Measurements from ENCODE around the gene GRIK3.

Gene GRIK3

DNA sequence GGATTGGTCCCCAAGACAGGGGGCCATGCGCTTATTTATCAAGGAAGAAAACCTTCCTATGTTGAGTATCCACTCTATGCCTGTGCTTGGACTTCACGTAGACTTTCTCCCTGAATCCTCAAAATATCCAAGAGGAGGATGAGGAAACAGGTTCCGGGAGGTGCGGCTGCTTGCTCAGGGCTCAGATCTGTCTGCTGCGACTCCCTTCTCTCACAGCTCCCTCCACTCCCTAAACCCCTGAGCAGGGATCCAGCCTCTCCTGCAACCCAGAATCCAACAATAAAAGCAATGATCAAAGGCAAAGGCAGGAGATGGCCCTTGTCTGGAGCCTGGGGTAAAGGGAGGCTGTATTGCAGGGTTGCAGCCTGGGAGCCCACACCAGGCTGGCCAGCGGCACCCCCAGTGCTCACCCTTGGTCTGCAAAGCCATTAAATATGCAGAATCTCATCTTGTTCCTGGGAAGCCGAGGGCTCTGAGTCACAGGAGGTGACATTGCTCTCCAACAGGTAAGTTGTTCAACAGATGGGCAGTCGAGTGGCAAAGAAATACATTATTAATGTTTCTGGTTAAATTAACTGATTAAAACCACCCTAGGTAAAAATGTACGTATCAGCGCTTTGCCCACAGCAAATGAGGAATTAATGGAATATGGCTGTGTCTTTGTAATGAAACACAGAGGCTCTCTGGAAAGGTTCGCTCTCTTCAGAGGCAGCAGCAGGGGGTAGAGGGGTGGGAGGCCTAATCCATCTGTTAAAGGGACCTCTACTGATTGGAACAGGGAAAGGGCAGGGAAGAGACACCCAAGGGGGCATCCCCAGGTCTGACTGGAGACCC, 111.5 kb downstream of the GRIK3 start:
- Histone ChIP-seq H3K27ac (ENCODE audit: extremely low read depth, low read depth, low read length) (no peak overlapping the region), H3K9me3 (ENCODE audit: control insufficient read depth, insufficient read depth, low read depth, low read length) (no peaks in the 10 kb centered on the region), H3K4me1 (ENCODE audit: control insufficient read depth, insufficient read depth, low read length) (no peaks in the 10 kb centered on the region), H3K4me3 (ENCODE audit: low read depth, low read length) (no peak overlapping the region), H3K36me3 (ENCODE audit: control insufficient read depth in 2 of 2, insufficient read depth in 1 of 2, low read length in 2 of 2) (no peaks in the 10 kb centered on the region)
- TF ChIP-seq SCRT2 (tag by site-specific recombination; IDR thresholded peaks at IDR 0.05) (peak; percentile 26; the same call in 1 of the 2 replicates), KLF8 (tag by site-specific recombination; IDR thresholded peaks at IDR 0.05) (no peak), ZNF623 (tag by site-specific recombination; IDR thresholded peaks at IDR 0.05) (no peak)
- ChIA-PET CTCF (no interaction called here), POLR2A (no interaction called here)

DNA sequence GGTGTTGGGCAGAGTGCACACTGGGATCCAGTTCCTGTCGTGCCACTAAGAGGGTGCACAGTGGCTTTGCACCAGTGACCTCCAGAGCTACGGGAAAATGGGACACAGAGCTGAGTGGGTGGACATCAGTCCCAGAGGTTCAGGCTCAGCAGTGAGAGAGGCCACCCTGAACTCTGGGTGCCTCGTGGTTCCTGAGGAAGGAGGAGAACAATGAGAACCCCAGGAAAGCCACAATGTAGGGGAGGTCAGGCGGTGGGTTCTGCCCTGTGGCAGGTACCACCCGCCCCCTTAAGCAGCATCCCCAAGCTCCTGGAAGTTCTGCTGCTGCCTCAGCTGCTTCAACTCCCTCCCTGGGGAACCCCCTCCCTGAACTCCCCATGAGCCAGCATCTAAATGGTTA, 112.2 kb downstream of the GRIK3 start:
- no peak for TF ChIP-seq ZSCAN23 (tag by site-specific recombination; IDR thresholded peaks at IDR 0.05)
- TF ChIP-seq, protein P1, sequence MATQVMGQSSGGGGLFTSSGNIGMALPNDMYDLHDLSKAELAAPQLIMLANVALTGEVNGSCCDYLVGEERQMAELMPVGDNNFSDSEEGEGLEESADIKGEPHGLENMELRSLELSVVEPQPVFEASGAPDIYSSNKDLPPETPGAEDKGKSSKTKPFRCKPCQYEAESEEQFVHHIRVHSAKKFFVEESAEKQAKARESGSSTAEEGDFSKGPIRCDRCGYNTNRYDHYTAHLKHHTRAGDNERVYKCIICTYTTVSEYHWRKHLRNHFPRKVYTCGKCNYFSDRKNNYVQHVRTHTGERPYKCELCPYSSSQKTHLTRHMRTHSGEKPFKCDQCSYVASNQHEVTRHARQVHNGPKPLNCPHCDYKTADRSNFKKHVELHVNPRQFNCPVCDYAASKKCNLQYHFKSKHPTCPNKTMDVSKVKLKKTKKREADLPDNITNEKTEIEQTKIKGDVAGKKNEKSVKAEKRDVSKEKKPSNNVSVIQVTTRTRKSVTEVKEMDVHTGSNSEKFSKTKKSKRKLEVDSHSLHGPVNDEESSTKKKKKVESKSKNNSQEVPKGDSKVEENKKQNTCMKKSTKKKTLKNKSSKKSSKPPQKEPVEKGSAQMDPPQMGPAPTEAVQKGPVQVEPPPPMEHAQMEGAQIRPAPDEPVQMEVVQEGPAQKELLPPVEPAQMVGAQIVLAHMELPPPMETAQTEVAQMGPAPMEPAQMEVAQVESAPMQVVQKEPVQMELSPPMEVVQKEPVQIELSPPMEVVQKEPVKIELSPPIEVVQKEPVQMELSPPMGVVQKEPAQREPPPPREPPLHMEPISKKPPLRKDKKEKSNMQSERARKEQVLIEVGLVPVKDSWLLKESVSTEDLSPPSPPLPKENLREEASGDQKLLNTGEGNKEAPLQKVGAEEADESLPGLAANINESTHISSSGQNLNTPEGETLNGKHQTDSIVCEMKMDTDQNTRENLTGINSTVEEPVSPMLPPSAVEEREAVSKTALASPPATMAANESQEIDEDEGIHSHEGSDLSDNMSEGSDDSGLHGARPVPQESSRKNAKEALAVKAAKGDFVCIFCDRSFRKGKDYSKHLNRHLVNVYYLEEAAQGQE (tag by site-specific recombination; IDR thresholded peaks at IDR 0.05): no peak
- TF ChIP-seq TRIM28 (IDR thresholded peaks at IDR 0.05; ENCODE audit: borderline replicate concordance, low read length): no peak
- Histone ChIP-seq H3K36me3 (ENCODE audit: control insufficient read depth in 2 of 2, insufficient read depth in 1 of 2, low read length in 2 of 2) (no peaks in the 10 kb centered on the region), H3K27ac (ENCODE audit: extremely low read depth, low read depth, low read length) (no peak overlapping the region), H3K9me3 (ENCODE audit: control insufficient read depth, insufficient read depth, low read depth, low read length) (no peaks in the 10 kb centered on the region), H3K4me3 (ENCODE audit: low read depth, low read length) (no peak overlapping the region), H3K4me1 (ENCODE audit: control insufficient read depth, insufficient read depth, low read length) (no peaks in the 10 kb centered on the region)
- ChIA-PET POLR2A (no interaction called here), CTCF (no interaction called here)

DNA sequence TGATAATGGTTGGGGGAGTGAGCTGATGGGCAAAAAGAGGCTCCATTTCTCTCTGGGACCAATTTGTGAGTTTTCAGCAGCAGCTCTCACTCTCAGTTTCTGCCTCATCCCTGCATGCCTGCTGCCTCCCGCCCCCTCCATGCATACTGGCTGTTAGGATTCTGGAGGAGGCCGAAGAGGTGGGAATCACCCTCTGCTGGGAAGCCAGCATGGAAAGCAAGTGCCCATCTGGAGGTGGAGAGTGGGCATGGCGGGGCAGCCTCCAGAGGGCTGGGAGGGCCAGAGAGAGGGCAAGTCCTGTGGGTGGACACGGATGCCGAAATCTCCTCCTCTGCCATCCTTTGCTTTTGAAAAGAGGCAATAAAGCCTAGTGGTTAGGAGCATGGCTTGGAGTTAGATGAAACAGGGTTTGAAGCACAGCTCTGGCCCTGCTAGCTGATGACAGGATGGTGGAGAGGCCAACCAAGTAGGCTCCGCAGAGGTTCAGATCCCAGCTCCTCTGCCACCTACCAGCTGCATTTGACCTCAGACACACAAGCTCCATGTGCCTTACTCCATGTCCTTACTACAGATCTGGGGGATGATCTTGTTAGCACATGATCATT, 113.4 kb downstream of the GRIK3 start:
- ChIA-PET POLR2A (no interaction called here), CTCF (interaction anchor here (0.6 kb wide), 1 partner anchor 542 kb away, joined by 6 read pairs; no protein-coding TSS in a partner anchor)

DNA sequence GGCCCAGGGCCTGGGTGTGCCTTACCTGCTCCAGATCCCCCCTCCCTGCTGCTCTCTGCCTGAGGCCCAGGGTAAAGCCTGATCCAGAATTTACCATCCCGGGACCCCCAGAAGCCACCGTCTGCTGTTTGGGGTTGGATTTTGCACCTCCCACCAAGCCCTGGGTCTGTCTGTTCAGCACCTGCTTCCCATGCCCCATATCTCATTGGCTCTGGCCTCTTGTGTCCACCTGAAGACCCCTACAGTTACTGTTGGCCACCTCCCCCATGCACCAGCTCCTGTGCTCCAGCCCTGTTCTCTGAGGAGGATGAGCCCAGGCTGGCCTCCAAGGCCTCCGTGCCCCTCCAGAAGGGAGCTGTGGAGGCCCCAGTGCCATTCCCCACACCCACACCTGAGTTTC, 113.9 kb downstream of the GRIK3 start:
- ChIA-PET POLR2A (no interaction called here), CTCF (interaction anchor here (0.7 kb wide), 1 partner anchor 367 kb away, joined by 3 read pairs; no protein-coding TSS in a partner anchor)
- Histone ChIP-seq H3K36me3 (ENCODE audit: control insufficient read depth in 2 of 2, insufficient read depth in 1 of 2, low read length in 2 of 2) (no peaks in the 10 kb centered on the region), H3K4me1 (ENCODE audit: control insufficient read depth, insufficient read depth, low read length) (no peaks in the 10 kb centered on the region), H3K9me3 (ENCODE audit: control insufficient read depth, insufficient read depth, low read depth, low read length) (no peaks in the 10 kb centered on the region), H3K4me3 (ENCODE audit: low read depth, low read length) (no peak overlapping the region), H3K27ac (ENCODE audit: extremely low read depth, low read depth, low read length) (no peak overlapping the region)
- no peak for TF ChIP-seq OSR2 (tag by site-specific recombination; IDR thresholded peaks at IDR 0.05)
- TF ChIP-seq ZBTB48 (tag by site-specific recombination; IDR thresholded peaks at IDR 0.05): no peak
- no peak for TF ChIP-seq ZNF155 (tag by site-specific recombination; IDR thresholded peaks at IDR 0.05)
- no peak for TF ChIP-seq ZNF266 (tag by site-specific recombination; IDR thresholded peaks at IDR 0.05; ENCODE audit: low read depth)
- no peak for TF ChIP-seq KLF16 (tag by site-specific recombination; IDR thresholded peaks at IDR 0.05)
- no peak for TF ChIP-seq ZNF626 (tag by site-specific recombination; IDR thresholded peaks at IDR 0.05)
- no peak for TF ChIP-seq IKZF3 (tag by site-specific recombination; IDR thresholded peaks at IDR 0.05)
- no peak for TF ChIP-seq KLF7 (tag by site-specific recombination; IDR thresholded peaks at IDR 0.05; ENCODE audit: borderline replicate concordance)
- no peak for TF ChIP-seq ZNF274 (IDR thresholded peaks at IDR 0.05; ENCODE audit: low read length)
- no peak for TF ChIP-seq ZNF274 (tag by site-specific recombination; IDR thresholded peaks at IDR 0.05; ENCODE audit: borderline replicate concordance)
- TF ChIP-seq WT1 (tag by site-specific recombination; IDR thresholded peaks at IDR 0.05): no peak
- TF ChIP-seq ZNF19 (tag by site-specific recombination; IDR thresholded peaks at IDR 0.05; ENCODE audit: low read depth): no peak
- TF ChIP-seq ZNF776 (tag by site-specific recombination; IDR thresholded peaks at IDR 0.05; ENCODE audit: borderline replicate concordance): no peak
- no peak for TF ChIP-seq ZNF2 (tag by site-specific recombination; IDR thresholded peaks at IDR 0.05)
- no peak for TF ChIP-seq KLF10 (tag by site-specific recombination; IDR thresholded peaks at IDR 0.05)

More for the DNA sequence above, 113.4 kb downstream of the GRIK3 start:
- H3K4me3 ChIP-seq (ENCODE audit: low read depth, low read length): no peak overlapping the region
- TF ChIP-seq, protein P2, sequence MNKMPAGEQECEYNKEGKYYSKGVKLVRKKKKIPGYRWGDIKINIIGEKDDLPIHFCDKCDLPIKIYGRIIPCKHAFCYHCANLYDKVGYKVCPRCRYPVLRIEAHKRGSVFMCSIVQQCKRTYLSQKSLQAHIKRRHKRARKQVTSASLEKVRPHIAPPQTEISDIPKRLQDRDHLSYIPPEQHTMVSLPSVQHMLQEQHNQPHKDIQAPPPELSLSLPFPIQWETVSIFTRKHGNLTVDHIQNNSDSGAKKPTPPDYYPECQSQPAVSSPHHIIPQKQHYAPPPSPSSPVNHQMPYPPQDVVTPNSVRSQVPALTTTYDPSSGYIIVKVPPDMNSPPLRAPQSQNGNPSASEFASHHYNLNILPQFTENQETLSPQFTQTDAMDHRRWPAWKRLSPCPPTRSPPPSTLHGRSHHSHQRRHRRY (tag by site-specific recombination; IDR thresholded peaks at IDR 0.05): no peak
- no peak for TF ChIP-seq ZNF48 (tag by site-specific recombination; IDR thresholded peaks at IDR 0.05)
- peak; percentile 91 for TF ChIP-seq ZFHX2 (tag by site-specific recombination; conservative IDR thresholded peaks at IDR 0.05)
- TF ChIP-seq ZNF792 (tag by site-specific recombination; IDR thresholded peaks at IDR 0.05): no peak
- no peak for TF ChIP-seq ZNF175 (tag by site-specific recombination; IDR thresholded peaks at IDR 0.05)
- no peak for TF ChIP-seq ZNF626 (tag by site-specific recombination; IDR thresholded peaks at IDR 0.05)
- peak; percentile 96 for TF ChIP-seq EGR2 (tag by site-specific recombination; IDR thresholded peaks at IDR 0.05; ENCODE audit: low read depth)
- no peaks in the 10 kb centered on the region for H3K9me3 ChIP-seq (ENCODE audit: control insufficient read depth, insufficient read depth, low read depth, low read length)
- no peaks in the 10 kb centered on the region for H3K4me1 ChIP-seq (ENCODE audit: control insufficient read depth, insufficient read depth, low read length)
- H3K27ac ChIP-seq (ENCODE audit: extremely low read depth, low read depth, low read length): no peak overlapping the region
- no peaks in the 10 kb centered on the region for H3K36me3 ChIP-seq (ENCODE audit: control insufficient read depth in 2 of 2, insufficient read depth in 1 of 2, low read length in 2 of 2)
